Right ventricle myocardium superior (tissue), 1 donor: Measurements from ENCODE around the gene NUDT14. TPM values are rescaled to one million over a fixed set of nuclear protein-coding genes. Genes with fewer than 3 reads are reported as not detected.

ENCODE experiments used
- ATAC-seq: fragments of 200-7000 bp; cut with Tn5 transposase; one replicate; pipeline ENCODE4 v1.9.1; 2020; ENCODE audit warnings: mild to moderate bottlenecking; ENCODE audit not compliant: poor library complexity
- DNase-seq: peaks from one replicate; pipeline ENCODE4 v3.0.0-alpha.2; 2020
- intact Hi-C: fragments of 100-400 bp; cut with DNase I; formaldehyde crosslinking; loops from one replicate; pipeline ENCODE4 v1.11.2; 2022
- total RNA-seq: library from RNA; stranded (reverse); fragmentation: NEBNext Ultra II Directional; extraction: Animal tissue kit (Norgen Biotek cat#: 25700); gene quantifications from one replicate; pipeline ENCODE4 v1.2.1, GENCODE V29; 2021
- donor health status: DM: no; HTN: yes; CAD: no; lungs with severe emphysema.

NUDT14 gene
- total RNA-seq, 1 donor from 2014 or later: 32.2 TPM

- DNase-seq (no peak), ATAC-seq (no peak)
- intact Hi-C loops: no loop called here
Observed at GRCh38 chr14:105214324-105214915, 33.3 kb upstream of the NUDT14 start.

DNA sequence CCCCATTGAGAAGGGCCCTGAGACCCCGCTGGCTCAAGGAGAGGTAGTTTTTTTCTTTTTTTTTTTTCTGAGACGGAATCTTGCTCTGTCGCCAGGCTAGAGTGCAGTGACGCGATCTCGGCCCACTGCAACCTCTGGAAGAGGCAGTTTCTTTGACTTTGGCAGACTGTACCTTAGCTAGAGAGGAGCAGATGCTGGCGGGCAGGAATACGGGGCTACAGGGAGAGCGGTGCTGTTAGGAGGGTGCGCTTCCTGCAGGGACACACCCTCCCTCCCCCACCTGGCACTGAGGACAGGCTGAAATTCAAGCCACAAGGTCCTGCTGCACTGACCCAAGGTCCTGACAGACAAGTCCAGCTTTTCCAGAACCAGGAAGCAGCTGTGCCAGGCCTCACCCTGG is 32.2 kb upstream of the NUDT14 start:
- DNase-seq (no peak), ATAC-seq (no peak)
- intact Hi-C loops: no loop called here

DNA sequence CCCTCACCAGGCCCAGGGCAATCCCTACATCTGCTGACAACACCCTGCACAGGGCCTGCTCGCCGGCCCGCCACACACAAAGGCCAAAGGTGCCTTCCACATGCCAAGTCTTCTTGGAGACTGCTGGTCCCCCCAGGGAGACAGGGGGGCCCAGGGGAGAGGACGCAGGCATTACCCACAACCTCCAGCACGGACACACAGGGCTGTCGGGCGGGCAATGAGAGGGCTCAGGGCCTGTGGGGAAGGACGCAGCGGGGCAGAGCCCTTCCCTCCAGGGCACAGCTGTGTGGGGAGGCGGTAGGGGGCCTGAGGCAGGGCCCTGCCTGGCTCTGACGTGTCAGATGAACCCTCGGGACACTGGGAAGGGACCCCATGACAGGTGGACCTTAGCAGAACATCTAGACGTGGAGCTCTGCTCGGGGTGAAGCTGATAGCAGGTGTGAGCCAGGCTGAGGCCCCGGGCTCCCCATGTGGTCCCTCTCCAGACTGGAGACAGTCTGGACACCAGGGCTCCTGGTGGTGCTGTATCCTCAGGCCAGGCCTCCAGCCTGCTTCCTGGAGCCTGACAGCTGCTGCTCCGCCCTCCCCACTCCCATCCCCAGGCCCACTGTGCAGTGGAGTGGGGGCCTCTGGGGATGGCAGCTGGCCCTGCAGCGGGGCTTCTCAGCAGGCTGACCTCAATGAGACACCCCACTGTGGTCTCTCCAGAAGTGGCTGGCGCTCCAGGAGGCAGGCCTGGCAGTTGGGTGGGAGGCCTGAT is 31.6 kb upstream of the NUDT14 start:
- ATAC-seq (no peak), DNase-seq (no peak)
- intact Hi-C loops: no loop called here

DNA sequence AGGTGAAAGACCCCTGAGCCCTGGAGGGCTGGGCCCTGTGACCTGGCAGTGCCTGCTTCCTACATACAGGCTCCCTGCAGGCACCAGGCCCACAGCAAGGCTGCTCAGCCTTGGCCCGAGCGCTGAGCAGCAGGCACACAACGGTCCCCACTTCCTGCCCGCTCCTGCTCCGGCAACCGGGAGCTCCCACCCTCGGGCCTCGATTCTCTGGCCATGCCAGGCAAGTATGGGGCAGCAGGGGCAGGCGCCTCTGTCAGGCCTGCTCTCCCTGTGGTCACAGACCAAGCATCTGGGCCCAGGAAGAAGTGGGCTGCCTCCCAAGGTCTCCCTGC is 30.6 kb upstream of the NUDT14 start:
- intact Hi-C loops: no loop called here
- ATAC-seq (no peak), DNase-seq (no peak)

DNA sequence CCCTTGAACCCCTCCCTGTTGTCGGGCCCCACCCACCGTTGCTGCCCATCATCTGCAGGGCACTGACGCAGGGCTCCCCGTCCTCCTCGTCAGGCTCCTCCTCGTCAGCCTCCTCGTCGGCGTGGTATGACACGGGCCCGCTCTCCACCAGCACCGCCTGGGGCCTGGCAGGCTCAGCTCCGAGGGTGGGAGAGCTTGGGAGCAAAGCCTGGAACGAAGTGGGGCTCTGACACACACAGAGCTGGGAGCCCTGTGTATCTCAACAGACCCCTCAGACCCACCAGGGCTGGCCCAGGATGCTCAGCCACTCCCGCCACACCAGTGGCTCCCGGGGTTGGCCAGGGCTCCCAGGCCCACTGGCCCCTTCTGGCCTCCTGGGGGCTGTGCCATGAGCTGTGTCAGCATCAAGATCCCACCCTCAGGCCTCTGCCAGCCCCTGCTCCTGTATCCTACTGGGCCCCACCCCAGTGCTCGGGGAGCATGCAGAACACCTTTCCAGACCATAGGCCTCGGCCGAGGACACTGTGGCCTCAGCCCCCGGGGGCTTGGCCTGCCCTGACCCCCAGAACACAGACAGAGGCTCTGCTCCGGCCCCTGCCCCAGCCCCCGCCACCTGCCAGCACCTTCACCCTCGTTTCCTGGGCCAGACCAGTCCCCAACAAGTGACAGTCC is 30.1 kb upstream of the NUDT14 start:
- ATAC-seq: no peak
- intact Hi-C loops: no loop called here

DNA sequence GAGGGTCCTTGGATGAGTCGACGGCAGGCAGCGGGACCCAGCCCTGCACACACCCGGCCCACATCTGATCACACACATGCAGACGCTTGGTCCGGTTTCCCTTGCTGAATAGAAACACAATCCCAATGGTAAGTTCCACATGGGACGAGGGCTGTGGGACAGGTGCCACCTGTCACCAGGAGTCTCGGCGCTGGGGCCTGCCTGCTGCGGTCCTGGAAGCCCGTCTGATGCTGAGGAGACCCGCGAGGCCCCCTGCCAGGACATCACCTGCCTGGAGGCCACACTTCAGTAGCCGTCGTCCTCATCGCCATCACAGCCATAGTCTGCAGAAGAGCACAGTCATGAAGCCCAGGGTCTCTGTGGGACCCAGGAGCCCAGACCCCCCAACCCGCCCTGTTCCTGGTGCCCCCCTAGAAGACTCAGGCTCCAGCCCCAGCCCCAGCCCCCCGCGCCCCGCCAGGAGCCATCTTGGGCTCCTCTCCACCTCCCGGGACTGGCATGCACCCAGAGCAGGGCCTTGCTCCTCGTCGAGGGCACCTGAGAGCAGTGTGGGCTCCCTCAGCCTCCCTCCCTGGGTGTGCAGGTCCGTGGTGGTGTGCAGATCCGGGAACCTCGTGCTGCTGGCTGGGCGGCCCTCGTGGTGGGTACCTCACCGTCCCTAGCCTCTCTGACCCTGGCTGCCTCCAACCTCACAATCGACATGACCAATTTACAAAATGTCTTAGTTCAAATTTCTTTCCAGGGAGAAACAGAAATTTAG is 29.3 kb upstream of the NUDT14 start:
- ATAC-seq (no peak), DNase-seq (no peak)
- intact Hi-C loops: no loop called here

More for the DNA sequence above, 30.1 kb upstream of the NUDT14 start:
- no peak for DNase-seq

DNA sequence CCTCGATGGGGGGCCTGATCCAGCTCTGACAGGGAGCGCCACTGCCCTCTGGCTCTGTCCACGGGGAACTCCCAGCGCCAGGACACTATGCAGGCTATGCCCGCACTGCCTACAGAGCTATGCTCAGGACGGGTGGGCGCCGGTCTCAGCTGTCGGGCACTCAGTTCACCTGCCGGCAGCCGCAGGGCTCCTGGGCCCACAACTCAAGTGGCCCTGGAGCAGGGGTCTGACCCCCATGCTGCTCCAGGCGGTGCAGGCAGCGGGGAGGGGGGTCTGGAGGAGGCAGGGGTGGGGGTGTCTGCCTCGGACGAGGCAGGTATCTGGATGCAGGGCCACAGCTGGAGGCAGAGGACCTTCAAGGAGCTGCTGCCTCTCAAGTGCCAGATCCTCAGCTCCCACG is 28.5 kb upstream of the NUDT14 start:
- intact Hi-C loops: no loop called here
- ATAC-seq (no peak), DNase-seq (no peak)

DNA sequence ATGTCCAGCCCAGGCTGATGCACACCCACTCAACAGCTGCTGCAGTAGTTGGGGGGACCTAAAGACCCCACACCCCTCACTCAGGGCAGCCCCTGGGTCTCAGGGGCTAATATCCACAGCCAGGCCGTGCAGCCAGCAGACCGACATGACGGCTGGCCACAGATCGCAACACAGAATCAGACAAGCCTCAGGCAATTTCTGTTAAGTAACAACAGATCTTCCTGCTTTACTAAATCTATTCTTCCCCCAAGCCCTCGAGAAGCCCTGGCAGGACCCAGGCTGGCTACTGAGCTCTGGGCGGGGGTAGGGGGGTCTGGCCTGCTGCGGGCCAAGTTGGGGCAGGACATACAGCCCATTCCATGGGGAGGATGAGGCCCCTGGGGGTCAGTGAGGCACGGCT is 28.0 kb upstream of the NUDT14 start:
- intact Hi-C loops: no loop called here
- no peak for DNase-seq
- ATAC-seq: no peak

- intact Hi-C loops: no loop called here
- no peak for DNase-seq
- ATAC-seq: no peak
Observed at GRCh38 chr14:105208738-105209075, 27.6 kb upstream of the NUDT14 start.

- intact Hi-C loops: no loop called here
- DNase-seq (no peak), ATAC-seq (no peak)
Observed at GRCh38 chr14:105207996-105208737, 27.1 kb upstream of the NUDT14 start.

DNA sequence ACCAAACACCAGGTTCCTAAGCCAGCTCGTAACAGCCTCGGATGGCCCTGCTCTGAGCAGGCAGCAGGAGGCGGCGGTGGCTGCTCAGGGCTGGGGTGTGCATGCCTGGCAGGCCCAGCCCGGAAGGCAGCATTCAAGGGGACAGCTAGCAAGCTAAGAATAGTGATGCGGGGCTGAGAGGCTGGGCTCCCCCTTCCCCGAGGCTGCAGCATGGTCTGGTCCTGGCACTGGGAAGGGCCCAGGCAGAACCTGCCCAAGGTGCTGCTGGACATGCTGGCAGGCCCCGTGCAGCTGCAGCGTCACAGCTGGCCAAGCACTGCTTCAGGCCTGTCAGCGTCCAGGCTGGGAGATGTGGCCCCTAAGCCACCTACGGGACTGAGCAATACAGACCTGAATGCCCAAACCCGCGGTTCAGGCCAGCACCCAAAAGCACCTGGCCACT is 26.4 kb upstream of the NUDT14 start:
- intact Hi-C loops: no loop called here
- DNase-seq: peak; percentile 73
- ATAC-seq: peak; percentile 54

DNA sequence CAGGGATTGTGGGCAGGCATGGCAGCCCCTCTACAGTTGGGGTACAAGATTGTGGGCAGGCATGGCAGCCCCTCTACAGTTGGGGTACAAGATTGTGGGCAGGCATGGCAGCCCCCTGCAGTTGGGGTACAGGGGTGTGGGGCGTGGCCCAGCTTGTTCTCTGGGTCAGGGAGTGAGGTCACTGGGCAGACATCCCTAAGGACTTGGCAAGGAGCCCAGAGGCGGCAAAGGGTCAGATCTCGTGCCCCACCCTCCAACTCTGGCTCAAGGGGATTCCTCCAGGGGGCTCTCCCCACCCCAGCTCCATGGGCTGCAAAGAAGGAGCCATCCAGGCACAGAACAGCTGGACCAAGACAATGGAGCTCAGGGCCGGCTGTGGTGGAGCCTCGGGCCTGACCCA is 25.8 kb upstream of the NUDT14 start:
- DNase-seq: no peak

GRCh38 chr14:105205673-105206208 is 24.6 kb upstream of the NUDT14 start:
- intact Hi-C loops: no loop called here
- ATAC-seq (peak; percentile 39), DNase-seq (peak; percentile 69)

More for the DNA sequence above, 25.8 kb upstream of the NUDT14 start:
- intact Hi-C loops: no loop called here
- no peak for ATAC-seq

DNA sequence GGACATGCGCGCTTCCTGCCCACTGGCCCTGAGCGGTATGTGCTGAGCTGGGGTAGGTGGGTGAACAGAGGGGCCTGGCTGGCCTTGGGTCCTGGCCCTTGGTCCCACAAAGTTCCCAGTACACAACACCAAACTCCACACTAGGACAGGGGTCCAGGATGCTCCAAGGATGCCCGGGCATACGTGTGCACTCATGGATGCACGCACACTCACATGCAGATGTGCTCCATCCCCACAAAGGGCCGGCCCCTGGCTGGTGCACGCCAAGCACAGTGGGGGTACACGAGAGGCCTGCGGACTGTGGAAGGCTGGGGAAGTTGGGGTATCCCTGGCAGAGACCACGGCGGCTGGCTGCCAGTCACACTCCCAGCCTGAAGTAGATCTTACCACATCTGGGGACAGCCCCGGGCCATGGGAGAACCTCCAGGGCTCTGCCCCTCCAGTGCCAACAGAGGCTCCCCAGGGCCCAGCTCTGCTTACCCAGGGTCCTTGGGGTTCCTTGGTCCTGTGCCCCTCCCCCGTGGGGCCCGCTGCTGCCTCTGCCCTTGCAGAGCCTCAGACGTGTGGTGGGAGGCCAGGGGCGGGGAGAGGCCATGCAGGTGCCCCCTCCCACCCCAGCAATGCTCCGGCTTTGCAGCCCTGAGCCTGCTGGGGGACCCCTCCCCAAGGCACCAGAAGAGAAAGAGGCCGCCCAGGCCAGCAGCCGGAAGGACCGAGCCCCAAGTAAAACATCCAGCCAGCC is 24.0 kb upstream of the NUDT14 start:
- DNase-seq: no peak
- intact Hi-C loops: loop anchor here (5.0 kb wide), 2 partner anchors 77 to 147 kb away; no protein-coding TSS in a partner anchor
- peak; percentile 1 for ATAC-seq

DNA sequence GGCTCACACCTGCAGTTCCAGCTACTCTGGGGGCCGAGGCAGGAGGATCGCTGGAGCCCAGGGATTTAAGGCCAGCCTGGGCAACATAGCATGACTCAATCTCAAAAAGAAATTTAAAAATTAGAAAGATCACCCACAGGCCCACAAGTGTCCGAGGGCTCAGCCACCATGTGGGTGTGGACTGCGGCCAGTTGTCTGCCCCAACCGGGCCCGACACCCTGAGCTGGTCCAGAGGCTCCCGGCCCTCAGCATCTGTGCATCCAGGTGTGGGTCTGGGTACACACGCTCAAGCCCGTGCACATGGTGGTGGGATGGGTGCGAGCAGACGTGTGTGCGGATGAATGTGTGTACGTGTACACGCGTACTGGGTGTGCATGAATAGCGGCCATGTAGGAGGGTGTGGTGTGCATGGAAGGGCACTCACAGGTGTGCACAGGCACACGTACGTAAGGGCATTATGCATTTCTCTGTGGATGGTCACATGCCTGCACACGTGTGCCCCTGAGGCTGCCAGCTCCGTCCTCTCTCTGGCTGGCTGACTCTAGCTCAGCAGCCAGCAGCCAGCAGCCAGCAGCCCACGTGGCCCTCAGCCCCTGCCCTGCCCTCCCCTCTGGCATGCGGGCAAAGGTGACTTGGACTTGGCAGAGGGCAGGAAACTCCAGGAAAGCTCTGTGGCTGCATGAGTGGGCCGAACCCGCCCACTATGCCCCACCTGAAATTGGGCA is 23.3 kb upstream of the NUDT14 start:
- intact Hi-C loops: loop anchor here (5.0 kb wide), 2 partner anchors 78 to 148 kb away; no protein-coding TSS in a partner anchor
- DNase-seq (peak; percentile 86), ATAC-seq (peak; percentile 81)

DNA sequence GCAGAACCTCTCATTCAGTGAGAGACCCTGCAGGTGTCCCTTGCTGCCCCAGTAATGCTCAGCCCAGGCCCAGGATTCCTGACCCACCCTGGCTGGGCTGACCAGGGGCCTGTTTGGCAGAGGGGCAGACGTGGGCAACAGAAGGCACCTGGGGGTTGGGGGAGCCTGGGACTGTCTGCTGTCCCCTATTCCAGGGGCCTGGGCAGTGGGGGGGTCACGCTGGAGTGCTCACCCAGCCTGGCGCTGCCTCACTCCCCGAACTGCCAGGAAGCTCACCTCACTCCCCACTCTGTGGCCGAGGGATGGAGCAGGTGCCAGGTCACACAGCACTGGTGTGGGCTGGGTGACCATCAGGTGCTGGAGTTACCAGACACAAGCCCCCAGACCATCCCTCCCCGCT is 22.6 kb upstream of the NUDT14 start:
- no peak for DNase-seq
- intact Hi-C loops: loop anchor here (5.0 kb wide), 2 partner anchors 79 to 149 kb away; no protein-coding TSS in a partner anchor

GRCh38 chr14:105203057-105203531 is 22.0 kb upstream of the NUDT14 start:
- intact Hi-C loops: loop anchor here (5.0 kb wide), 2 partner anchors 79 to 149 kb away; no protein-coding TSS in a partner anchor
- ATAC-seq: peak; percentile 50
- peak; percentile 88 for DNase-seq

More for the DNA sequence above, 22.6 kb upstream of the NUDT14 start:
- no peak for ATAC-seq
